Stomach (tissue), 4 donors: ENCODE data around the gene DAGLB.

Experiments used
- EP300 ChIP-seq: sonication (generic); formaldehyde crosslinking; IDR thresholded peaks from one replicate; pipeline ENCODE4 v1.6.1; 2017; ENCODE audit warnings: antibody characterized with exemption
- POLR2A ChIP-seq, 4 donors: fragments of 450-650 bp; IDR thresholded peaks; one replicate each; pipeline ENCODE4 v1.6.1; 2016; ENCODE audit warnings: antibody characterized with exemption in 4 of 4, control low read depth in 2 of 4, mild to moderate bottlenecking in 1 of 4, moderate library complexity in 1 of 4
- POLR2AphosphoS5 ChIP-seq, 3 donors: sonication (generic); formaldehyde crosslinking; IDR thresholded peaks; one replicate each; pipeline ENCODE4 v1.6.1; 2016; ENCODE audit warnings: antibody characterized with exemption in 3 of 3
- TF ChIP-seq, protein P1 (sequence below), 7 experiments: fragments of 450-650 bp in 4 of 7; fragments of 200-600 bp in 3 of 7; sonication (generic) in 3 of 7; IDR thresholded peaks; one replicate each; pipeline ENCODE4 v1.5.1; 2016 to 2019; ENCODE audit warnings: antibody characterized with exemption in 7 of 7, control low read depth in 2 of 7, mild to moderate bottlenecking in 1 of 7

DNA sequence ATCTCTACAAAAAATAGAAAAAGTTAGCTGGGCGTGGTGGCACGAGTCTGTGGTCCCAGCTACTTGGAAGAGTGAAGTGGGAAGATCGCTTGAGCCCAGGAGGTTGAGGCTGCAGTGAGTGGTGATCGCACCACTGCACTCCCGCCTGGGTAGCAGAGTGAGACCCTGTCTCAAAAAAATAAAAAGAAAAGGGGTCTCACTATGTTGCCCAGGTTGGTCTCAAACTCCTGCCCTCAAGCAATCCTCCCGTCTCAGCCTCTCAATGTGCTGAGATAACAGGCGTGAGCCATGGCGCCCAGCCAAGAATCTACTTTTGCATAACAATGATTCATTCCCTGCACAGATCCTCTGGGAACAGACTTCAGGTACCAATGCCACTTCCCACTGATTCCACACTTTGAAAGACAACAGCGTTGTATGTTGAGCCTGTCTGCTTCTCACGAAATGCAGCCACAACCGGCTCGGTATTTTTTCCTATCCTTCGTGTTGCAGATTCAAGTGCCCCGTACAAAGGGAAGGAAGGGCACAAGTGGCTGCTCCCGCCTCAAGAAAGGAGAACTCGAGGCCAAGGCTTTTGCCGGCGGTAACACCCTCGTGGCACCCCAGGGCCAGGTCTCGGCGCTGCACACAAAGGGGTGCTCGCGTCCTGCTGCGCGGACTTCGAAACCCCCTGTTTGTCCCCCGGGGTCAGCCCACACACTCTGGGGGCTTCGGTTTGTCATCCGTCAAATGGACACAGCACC, 745 bp downstream of the DAGLB start:
- TF ChIP-seq, protein P1, sequence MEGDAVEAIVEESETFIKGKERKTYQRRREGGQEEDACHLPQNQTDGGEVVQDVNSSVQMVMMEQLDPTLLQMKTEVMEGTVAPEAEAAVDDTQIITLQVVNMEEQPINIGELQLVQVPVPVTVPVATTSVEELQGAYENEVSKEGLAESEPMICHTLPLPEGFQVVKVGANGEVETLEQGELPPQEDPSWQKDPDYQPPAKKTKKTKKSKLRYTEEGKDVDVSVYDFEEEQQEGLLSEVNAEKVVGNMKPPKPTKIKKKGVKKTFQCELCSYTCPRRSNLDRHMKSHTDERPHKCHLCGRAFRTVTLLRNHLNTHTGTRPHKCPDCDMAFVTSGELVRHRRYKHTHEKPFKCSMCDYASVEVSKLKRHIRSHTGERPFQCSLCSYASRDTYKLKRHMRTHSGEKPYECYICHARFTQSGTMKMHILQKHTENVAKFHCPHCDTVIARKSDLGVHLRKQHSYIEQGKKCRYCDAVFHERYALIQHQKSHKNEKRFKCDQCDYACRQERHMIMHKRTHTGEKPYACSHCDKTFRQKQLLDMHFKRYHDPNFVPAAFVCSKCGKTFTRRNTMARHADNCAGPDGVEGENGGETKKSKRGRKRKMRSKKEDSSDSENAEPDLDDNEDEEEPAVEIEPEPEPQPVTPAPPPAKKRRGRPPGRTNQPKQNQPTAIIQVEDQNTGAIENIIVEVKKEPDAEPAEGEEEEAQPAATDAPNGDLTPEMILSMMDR (IDR thresholded peaks at IDR 0.05): no peak
- TF ChIP-seq POLR2AphosphoS5 (IDR thresholded peaks at IDR 0.05): peak in 2 of 3 donors; percentile 51 to 55
- TF ChIP-seq POLR2A (IDR thresholded peaks at IDR 0.05): no peak
- TF ChIP-seq EP300: no peak
